Colonic mucosa (tissue), 4 donors: Measurements from ENCODE around the gene FGGY. TPM values are rescaled to one million over a fixed set of nuclear protein-coding genes. Genes with fewer than 3 reads are reported as not detected.

Experiments used
- DNase-seq: peaks from one replicate; pipeline ENCODE4 v3.0.0-alpha.2; 2020
- H3K27ac ChIP-seq: fragments of 200-600 bp; one replicate; pipeline ENCODE4 v1.8.0; 2021
- H3K27me3 ChIP-seq: fragments of 200-600 bp; one replicate; pipeline ENCODE4 v1.8.0; 2021
- H3K36me3 ChIP-seq: fragments of 200-600 bp; one replicate; pipeline ENCODE4 v1.8.0; 2021
- H3K4me1 ChIP-seq: fragments of 200-600 bp; one replicate; pipeline ENCODE4 v1.8.0; 2021; ENCODE audit warnings: mild to moderate bottlenecking
- H3K4me3 ChIP-seq: fragments of 200-600 bp; one replicate; pipeline ENCODE4 v1.8.0; 2021
- H3K9ac ChIP-seq, 2 donors: one replicate each; pipeline ENCODE4 v1.7.0; 2013; ENCODE audit warnings: control low read depth in 2 of 2, low read depth in 2 of 2, low read length in 2 of 2
- H3K9me3 ChIP-seq: fragments of 200-600 bp; one replicate; pipeline ENCODE4 v1.8.0; 2021
- CTCF ChIP-seq: fragments of 200-600 bp; IDR thresholded peaks from one replicate; pipeline ENCODE4 v1.8.0; 2022; ENCODE audit warnings: antibody characterized with exemption, mild to moderate bottlenecking
- intact Hi-C: fragments of 100-400 bp; cut with DNase I; formaldehyde crosslinking; loops from one replicate; pipeline ENCODE4 v1.14.1; 2022
- total RNA-seq, 2 donors: library from RNA; stranded (reverse); fragmentation: NEBNext Ultra II Directional in 1 of 2; extraction: Animal tissue kit (Norgen Biotek cat#: 25700) in 1 of 2; gene quantifications; one replicate each; pipeline ENCODE4 v1.2.1, GENCODE V29; 2021
- donor health status: healthy.
- donor health status: DM: no; HTN: no; CAD: no.
- donor health status: DM: no; HTN: no; CAD: no.

Gene FGGY
- total RNA-seq, 2 donors from 2014 or later: 12.5 to 19.5 TPM

- Histone ChIP-seq H3K27me3 (no peaks in the 10 kb centered on the region), H3K4me3 (no peak overlapping the region), H3K9me3 (no peaks in the 10 kb centered on the region), H3K4me1 (no peaks in the 10 kb centered on the region), H3K27ac (no peak overlapping the region), H3K9ac (no peak overlapping the region), H3K36me3 (no peaks in the 10 kb centered on the region)
- no peak for TF ChIP-seq CTCF
- intact Hi-C loops: loop anchor here (10.0 kb wide), 1 partner anchor 396 kb away; the partner anchor contains the start of gene FGGY
- DNase-seq: no peak
These were observed 393.5 kb downstream of the FGGY start for GRCh38 chr1:59690171-59690930.

- Histone ChIP-seq H3K4me1 (no peaks in the 10 kb centered on the region), H3K4me3 (no peak overlapping the region), H3K9ac (no peak overlapping the region), H3K9me3 (no peaks in the 10 kb centered on the region), H3K27me3 (no peaks in the 10 kb centered on the region), H3K27ac (no peak overlapping the region), H3K36me3 (no peaks in the 10 kb centered on the region)
- intact Hi-C loops: loop anchor here (10.0 kb wide), 1 partner anchor 396 kb away; the partner anchor contains the start of gene FGGY
- no peak for TF ChIP-seq CTCF
- DNase-seq: no peak
These were observed 394.4 kb downstream of the FGGY start for GRCh38 chr1:59691261-59691660.

- Histone ChIP-seq H3K9me3 (no peaks in the 10 kb centered on the region), H3K4me3 (no peak overlapping the region), H3K27me3 (no peaks in the 10 kb centered on the region), H3K9ac (no peak overlapping the region), H3K27ac (no peak overlapping the region), H3K4me1 (no peaks in the 10 kb centered on the region), H3K36me3 (no peaks in the 10 kb centered on the region)
- TF ChIP-seq CTCF: no peak
- intact Hi-C loops: loop anchor here (10.0 kb wide), 1 partner anchor 398 kb away; the partner anchor contains the start of gene FGGY
- no peak for DNase-seq
These were observed 395.7 kb downstream of the FGGY start for GRCh38 chr1:59692591-59692990.

- intact Hi-C loops: loop anchor here (10.0 kb wide), 1 partner anchor 399 kb away; the partner anchor contains the start of gene FGGY
- Histone ChIP-seq H3K36me3 (no peaks in the 10 kb centered on the region), H3K4me3 (no peak overlapping the region), H3K9ac (no peak overlapping the region), H3K9me3 (no peaks in the 10 kb centered on the region), H3K27ac (no peak overlapping the region), H3K27me3 (no peaks in the 10 kb centered on the region), H3K4me1 (no peaks in the 10 kb centered on the region)
- TF ChIP-seq CTCF: no peak
- DNase-seq: no peak
These were observed 396.5 kb downstream of the FGGY start for GRCh38 chr1:59693406-59693805.

GRCh38 chr1:59695252-59695651 lies 398.4 kb downstream of the FGGY start:
- H3K36me3 ChIP-seq: no peaks in the 10 kb centered on the region
- H3K9ac ChIP-seq: no peak overlapping the region
- no peak overlapping the region for H3K27ac ChIP-seq
- intact Hi-C loops: loop anchor here (10.0 kb wide), 1 partner anchor 400 kb away; the partner anchor contains the start of gene FGGY
- TF ChIP-seq CTCF: no peak
- H3K27me3 ChIP-seq: no peaks in the 10 kb centered on the region
- H3K4me3 ChIP-seq: no peak overlapping the region
- DNase-seq: no peak
- no peaks in the 10 kb centered on the region for H3K9me3 ChIP-seq
- no peaks in the 10 kb centered on the region for H3K4me1 ChIP-seq
